Astrocyte of the cerebellum (primary cell): Measurements from ENCODE around the gene TBC1D22A.

Experiments used
- DNase-seq: peaks from one replicate; pipeline ENCODE4 v3.0.0-alpha.2; 2011; ENCODE audit warnings: low read depth
- H3K4me3 ChIP-seq: 2 replicates; pipeline ENCODE4 v1.5.1; 2011; ENCODE audit warnings: mild to moderate bottlenecking, low read depth, low read length, moderate library complexity
- CTCF ChIP-seq: IDR thresholded peaks from 2 replicates; pipeline ENCODE4 v1.5.1; 2012; ENCODE audit warnings: low read length, low read depth, moderate library complexity, mild to moderate bottlenecking; ENCODE audit errors: missing control alignments
- in situ Hi-C: cut with HindIII; loops from 2 replicates; pipeline ENCODE4 v1.10.0; 2017; ENCODE audit warnings: low sequenced_read_pairs

TBC1D22A gene

GRCh38 chr22:46741974-46742519 lies 20.4 kb upstream of the TBC1D22A start:
- TF ChIP-seq CTCF, result no peak
- no peak for DNase-seq
- in situ Hi-C loops, result no loop called here
- H3K4me3 ChIP-seq, result no peak overlapping the region

- H3K4me3 ChIP-seq, result no peak overlapping the region
- DNase-seq, result no peak
- no peak for TF ChIP-seq CTCF
- in situ Hi-C loops, result no loop called here
Measured at GRCh38 chr22:46742576-46743221, 19.8 kb upstream of the TBC1D22A start.

DNA sequence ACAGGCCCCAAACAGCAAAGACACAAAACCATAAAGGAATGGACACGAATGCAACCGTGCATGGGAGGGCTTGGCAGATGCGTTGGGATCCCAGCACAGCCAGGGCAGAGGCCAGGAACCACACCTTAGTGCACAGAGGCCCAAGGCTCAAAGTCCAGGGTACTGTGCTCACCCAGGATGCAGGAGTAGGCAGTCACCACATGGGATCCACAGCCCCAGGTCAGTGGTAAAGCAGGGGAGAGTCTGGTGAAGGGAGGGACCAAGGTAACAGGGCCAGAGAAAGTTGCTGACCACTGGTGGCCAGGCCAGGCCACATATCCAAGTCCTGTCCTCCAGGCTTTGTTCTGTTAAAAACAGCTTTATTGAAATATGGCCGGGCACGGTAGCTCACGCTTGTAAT lies 17.9 kb upstream of the TBC1D22A start:
- H3K4me3 ChIP-seq, result no peak overlapping the region
- DNase-seq, result no peak
- no peak for TF ChIP-seq CTCF
- in situ Hi-C loops, result no loop called here

DNA sequence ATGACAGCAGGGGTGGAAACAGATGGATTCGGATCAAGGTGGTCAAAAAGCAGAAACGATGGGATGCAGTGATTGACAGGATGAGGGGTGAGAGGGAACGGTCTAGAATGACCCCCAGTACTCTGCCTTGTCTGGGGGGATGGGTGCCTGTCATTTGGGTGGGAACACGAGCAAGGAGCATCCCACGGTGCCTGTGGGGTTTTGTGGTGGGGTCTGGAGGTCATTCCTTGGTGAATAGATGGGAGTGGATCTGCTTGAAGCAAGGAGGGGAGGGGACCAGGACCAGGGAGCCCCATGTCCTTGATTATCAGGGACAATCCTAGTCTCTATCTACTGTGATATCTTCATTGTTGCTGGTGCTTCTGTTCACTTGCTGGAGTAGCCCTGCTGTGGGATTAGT lies 16.3 kb upstream of the TBC1D22A start:
- DNase-seq, result no peak
- no peak for TF ChIP-seq CTCF
- in situ Hi-C loops, result no loop called here
- H3K4me3 ChIP-seq, result no peak overlapping the region

DNA sequence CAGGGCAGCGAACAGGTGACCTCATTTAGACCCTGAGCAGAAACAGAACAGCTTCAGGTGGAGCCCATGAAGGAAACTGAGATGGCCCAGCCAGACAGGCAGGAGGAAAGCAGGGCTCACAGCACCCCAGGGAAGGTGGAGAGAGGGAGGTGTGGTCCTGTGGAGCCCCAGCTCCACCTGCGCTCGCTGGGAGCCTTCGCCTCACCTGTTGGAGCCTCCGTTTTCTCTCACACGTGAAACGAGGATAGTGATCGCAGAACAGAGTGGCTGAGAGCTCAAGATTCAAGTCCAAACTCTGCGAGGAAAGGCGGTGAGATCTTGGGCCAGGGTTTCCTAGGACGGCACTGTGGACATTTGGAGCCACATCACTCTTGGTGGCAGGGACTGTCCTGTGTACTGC lies 15.8 kb upstream of the TBC1D22A start:
- no peak for DNase-seq
- in situ Hi-C loops, result no loop called here
- TF ChIP-seq CTCF, result no peak
- no peak overlapping the region for H3K4me3 ChIP-seq

DNA sequence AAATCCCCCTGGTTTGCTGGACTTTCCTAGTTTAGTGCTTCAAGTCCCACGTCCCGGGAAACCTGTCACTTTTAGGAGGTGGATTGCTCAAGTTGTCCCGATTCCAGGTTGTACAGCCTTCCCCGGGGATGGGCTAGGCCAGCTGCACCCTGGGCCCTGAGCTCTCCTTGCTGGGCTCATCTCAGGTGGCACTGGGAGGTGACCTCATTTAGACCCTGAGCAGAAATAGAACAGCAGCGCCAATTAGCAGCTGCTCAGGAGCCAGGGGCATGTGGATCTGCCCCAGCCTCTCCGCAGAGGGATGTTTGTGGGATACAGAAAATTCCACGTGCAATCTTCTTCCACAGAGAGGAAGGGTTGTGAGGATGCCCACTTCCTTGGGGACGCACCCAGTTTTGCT lies 14.8 kb upstream of the TBC1D22A start:
- in situ Hi-C loops, result no loop called here
- TF ChIP-seq CTCF, result no peak
- H3K4me3 ChIP-seq, result no peak overlapping the region
- no peak for DNase-seq
